ENCODE measurements around the gene JAG2.

DNA sequence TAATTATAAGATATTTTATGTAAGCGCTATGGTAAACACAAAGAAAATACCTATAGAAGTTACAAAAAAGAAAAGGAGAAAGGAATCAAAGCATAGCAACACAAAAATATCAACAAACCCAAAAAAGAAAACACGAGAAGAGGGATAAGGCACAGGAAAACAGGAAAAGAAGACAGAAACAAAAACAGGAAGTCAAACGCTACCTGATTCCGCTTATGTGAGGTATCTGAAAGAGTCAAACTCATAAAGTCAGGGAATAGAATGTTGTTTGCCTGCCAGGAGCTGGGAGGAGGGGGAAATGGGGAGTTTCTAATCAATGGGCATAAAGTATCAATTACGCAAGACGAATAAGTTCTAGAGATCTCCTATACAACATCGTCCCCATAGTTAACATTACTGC, 63.4 kb downstream of the JAG2 start:
- no peak for TF ChIP-seq SUZ12 (IDR thresholded peaks at IDR 0.05; ENCODE audit: extremely low read depth, insufficient read depth, insufficient read length)
- no peak for TF ChIP-seq ZNF274 (IDR thresholded peaks at IDR 0.05; ENCODE audit: low read depth, low read length)
- no peak for TF ChIP-seq YY1 (IDR thresholded peaks at IDR 0.05; ENCODE audit: insufficient read depth, insufficient read length)
